Neural progenitor cell (in vitro differentiated cells): Measurements from ENCODE around the gene GPR101.

Experiments used
- EZH2 ChIP-seq: fragments of 200-600 bp; sonication (generic); IDR thresholded peaks from 2 replicates; pipeline ENCODE4 v1.6.1; 2017; ENCODE audit warnings: antibody characterized with exemption, mild to moderate bottlenecking, moderate library complexity
- TF ChIP-seq, protein P1 (sequence below): fragments of 200-600 bp; sonication (generic); IDR thresholded peaks from 2 replicates; pipeline ENCODE4 v1.5.1; 2017; ENCODE audit warnings: antibody characterized with exemption, mild to moderate bottlenecking

DNA sequence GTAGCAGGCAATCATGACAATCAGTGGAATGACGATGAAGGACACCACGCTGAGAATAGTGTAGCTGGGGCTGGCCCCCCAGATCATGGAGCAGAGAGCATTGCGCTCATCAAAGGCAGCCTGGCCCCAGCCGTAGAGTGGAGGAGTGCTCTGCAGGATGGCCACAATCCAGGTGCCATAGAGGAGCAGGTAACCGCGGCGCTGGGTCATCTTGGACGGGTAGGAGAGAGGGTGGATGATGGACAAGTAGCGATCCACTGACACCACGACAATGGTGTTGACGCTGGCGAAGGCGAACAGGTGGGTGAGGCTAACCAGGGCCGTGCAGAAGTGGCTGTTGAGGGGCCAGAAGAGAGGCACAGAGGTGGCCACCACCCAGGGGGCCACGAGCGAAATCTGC is 2.8 kb downstream of the GPR101 start:
- TF ChIP-seq, protein P1, sequence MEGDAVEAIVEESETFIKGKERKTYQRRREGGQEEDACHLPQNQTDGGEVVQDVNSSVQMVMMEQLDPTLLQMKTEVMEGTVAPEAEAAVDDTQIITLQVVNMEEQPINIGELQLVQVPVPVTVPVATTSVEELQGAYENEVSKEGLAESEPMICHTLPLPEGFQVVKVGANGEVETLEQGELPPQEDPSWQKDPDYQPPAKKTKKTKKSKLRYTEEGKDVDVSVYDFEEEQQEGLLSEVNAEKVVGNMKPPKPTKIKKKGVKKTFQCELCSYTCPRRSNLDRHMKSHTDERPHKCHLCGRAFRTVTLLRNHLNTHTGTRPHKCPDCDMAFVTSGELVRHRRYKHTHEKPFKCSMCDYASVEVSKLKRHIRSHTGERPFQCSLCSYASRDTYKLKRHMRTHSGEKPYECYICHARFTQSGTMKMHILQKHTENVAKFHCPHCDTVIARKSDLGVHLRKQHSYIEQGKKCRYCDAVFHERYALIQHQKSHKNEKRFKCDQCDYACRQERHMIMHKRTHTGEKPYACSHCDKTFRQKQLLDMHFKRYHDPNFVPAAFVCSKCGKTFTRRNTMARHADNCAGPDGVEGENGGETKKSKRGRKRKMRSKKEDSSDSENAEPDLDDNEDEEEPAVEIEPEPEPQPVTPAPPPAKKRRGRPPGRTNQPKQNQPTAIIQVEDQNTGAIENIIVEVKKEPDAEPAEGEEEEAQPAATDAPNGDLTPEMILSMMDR = no peak
- no peak for TF ChIP-seq EZH2
